Measurements from ENCODE around the gene ZKSCAN7. TPM values are rescaled to one million over a fixed set of nuclear protein-coding genes. Genes with fewer than 3 reads are reported as not detected.
"Not testable (repeated sequence)": the region's sequence is repeated elsewhere in the genome, so short reads cannot be mapped to it uniquely, and the experiment has no call there.

ZKSCAN7 gene
- total and polyA plus RNA-seq, 2 donors: 5.3 to 8.0 TPM

DNA sequence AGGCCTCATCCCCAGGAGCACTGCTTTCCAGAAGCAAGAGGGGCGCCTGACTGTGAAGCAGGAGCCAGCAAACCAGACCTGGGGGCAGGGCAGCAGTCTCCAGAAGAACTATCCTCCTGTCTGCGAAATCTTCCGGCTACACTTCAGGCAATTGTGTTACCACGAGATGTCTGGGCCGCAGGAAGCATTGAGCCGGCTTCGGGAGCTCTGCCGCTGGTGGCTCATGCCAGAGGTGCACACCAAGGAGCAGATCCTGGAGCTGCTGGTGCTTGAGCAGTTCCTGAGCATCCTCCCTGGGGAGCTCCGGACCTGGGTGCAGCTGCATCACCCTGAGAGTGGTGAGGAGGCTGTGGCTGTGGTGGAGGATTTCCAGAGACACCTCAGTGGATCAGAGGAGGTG is 2.1 kb downstream of the ZKSCAN7 start:
- no peak for DNase-seq (ENCODE audit: low read depth in 6 of 9, low spot score in 9 of 9)
- Histone ChIP-seq H3K27ac (ENCODE audit: low read depth in 1 of 2, low read length in 1 of 2) (no peak overlapping the region), H3K4me3 (ENCODE audit: low read length in 2 of 2) (no peak overlapping the region), H3K9me3 (ENCODE audit: control insufficient read depth in 2 of 2, insufficient read depth in 1 of 2, low read length in 1 of 2) (peaks cover 3 to 9% of the 10 kb centered on the region in 2 donors), H3K4me1 (ENCODE audit: control insufficient read depth in 2 of 2, insufficient read depth in 2 of 2, low read length in 2 of 2) (peaks cover 7 to 10% of the 10 kb centered on the region in 2 donors), H3K36me3 (ENCODE audit: control insufficient read depth in 2 of 2, insufficient read depth in 2 of 2, low read length in 1 of 2) (peaks cover 21 to 25% of the 10 kb centered on the region in 2 donors), H3K27me3 (ENCODE audit: control insufficient read depth in 2 of 2, insufficient read depth in 1 of 2, low read length in 1 of 2) (peaks cover 0 to 3% of the 10 kb centered on the region in 2 donors)
- WGBS: over 99% methylated on average over 9 of the region's 9 CpGs

DNA sequence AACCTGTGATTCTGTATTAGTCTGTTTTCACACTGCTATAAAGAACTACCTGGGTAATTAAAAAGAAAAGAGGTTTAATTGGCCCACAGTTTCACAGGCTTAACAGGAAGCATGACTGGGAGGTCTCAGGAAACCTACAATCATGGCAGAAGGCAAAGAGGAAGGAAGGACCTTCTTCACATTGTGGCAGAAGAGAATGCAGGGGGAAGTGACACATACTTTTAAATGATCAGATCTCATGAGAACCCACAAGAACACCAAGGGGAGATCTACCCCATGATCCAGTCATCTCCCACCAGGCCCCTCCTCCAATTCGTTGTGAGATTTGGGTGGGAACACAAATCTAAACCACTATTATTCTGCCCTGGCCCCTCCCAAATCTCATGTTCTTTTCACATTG is 6.1 kb downstream of the ZKSCAN7 start:
- WGBS: 98% methylated on average over 1 of the region's 1 CpG
- Histone ChIP-seq H3K36me3 (ENCODE audit: control insufficient read depth in 2 of 2, insufficient read depth in 2 of 2, low read length in 1 of 2) (peaks cover 25 to 31% of the 10 kb centered on the region in 2 donors), H3K9me3 (ENCODE audit: control insufficient read depth in 2 of 2, insufficient read depth in 1 of 2, low read length in 1 of 2) (peaks cover 6 to 12% of the 10 kb centered on the region in 2 donors), H3K27ac (ENCODE audit: low read depth in 1 of 2, low read length in 1 of 2) (no peak overlapping the region), H3K4me1 (ENCODE audit: control insufficient read depth in 2 of 2, insufficient read depth in 2 of 2, low read length in 2 of 2) (peaks cover 1 to 2% of the 10 kb centered on the region in 2 donors), H3K27me3 (ENCODE audit: control insufficient read depth in 2 of 2, insufficient read depth in 1 of 2, low read length in 1 of 2) (no peaks in the 10 kb centered on the region), H3K4me3 (ENCODE audit: low read length in 2 of 2) (no peak overlapping the region)
- no peak for DNase-seq (ENCODE audit: low read depth in 6 of 9, low spot score in 9 of 9)

- Histone ChIP-seq H3K27me3 (ENCODE audit: control insufficient read depth in 2 of 2, insufficient read depth in 1 of 2, low read length in 1 of 2) (no peaks in the 10 kb centered on the region), H3K4me1 (ENCODE audit: control insufficient read depth in 2 of 2, insufficient read depth in 2 of 2, low read length in 2 of 2) (no peaks in the 10 kb centered on the region), H3K36me3 (ENCODE audit: control insufficient read depth in 2 of 2, insufficient read depth in 2 of 2, low read length in 1 of 2) (peaks cover 23 to 38% of the 10 kb centered on the region in 2 donors), H3K4me3 (ENCODE audit: low read length in 2 of 2) (no peak overlapping the region), H3K27ac (ENCODE audit: low read depth in 1 of 2, low read length in 1 of 2) (no peak overlapping the region), H3K9me3 (ENCODE audit: control insufficient read depth in 2 of 2, insufficient read depth in 1 of 2, low read length in 1 of 2) (peaks cover 6 to 12% of the 10 kb centered on the region in 2 donors)
- DNase-seq (ENCODE audit: low read depth in 6 of 9, low spot score in 9 of 9): no peak
- 95% methylated on average over 3 of the region's 3 CpGs for WGBS
These were observed 7.2 kb downstream of the ZKSCAN7 start for GRCh38 chr3:44562147-44562546.

DNA sequence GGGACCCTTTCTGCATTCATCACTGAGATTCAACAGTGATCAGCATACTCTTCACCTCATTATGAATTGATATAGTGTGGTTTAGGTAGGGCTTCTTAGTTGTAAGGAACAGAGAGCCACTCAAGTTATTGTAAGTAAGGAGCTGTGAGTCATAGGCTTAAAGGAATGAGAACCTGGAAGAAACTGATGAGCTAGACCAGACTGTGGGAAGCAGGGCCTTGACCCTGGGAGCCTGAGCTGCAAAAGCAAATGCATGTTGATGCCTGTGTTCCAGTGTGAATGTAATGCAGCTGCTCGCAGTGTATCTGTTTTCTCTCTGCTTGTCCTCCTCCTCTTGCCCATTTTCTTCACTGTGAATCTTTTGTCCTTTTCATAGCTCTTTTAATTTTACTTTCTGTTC is 13.6 kb downstream of the ZKSCAN7 start:
- Histone ChIP-seq H3K36me3 (ENCODE audit: control insufficient read depth in 2 of 2, insufficient read depth in 2 of 2, low read length in 1 of 2) (peaks cover 32 to 49% of the 10 kb centered on the region in 2 donors), H3K9me3 (ENCODE audit: control insufficient read depth in 2 of 2, insufficient read depth in 1 of 2, low read length in 1 of 2) (peaks cover 4 to 6% of the 10 kb centered on the region in 2 donors), H3K27ac (ENCODE audit: low read depth in 1 of 2, low read length in 1 of 2) (no peak overlapping the region), H3K4me1 (ENCODE audit: control insufficient read depth in 2 of 2, insufficient read depth in 2 of 2, low read length in 2 of 2) (no peaks in the 10 kb centered on the region), H3K4me3 (ENCODE audit: low read length in 2 of 2) (no peak overlapping the region), H3K27me3 (ENCODE audit: control insufficient read depth in 2 of 2, insufficient read depth in 1 of 2, low read length in 1 of 2) (no peaks in the 10 kb centered on the region)
- DNase-seq (ENCODE audit: low read depth in 6 of 9, low spot score in 9 of 9): no peak
- 95% methylated on average over 1 of the region's 1 CpG for WGBS

DNA sequence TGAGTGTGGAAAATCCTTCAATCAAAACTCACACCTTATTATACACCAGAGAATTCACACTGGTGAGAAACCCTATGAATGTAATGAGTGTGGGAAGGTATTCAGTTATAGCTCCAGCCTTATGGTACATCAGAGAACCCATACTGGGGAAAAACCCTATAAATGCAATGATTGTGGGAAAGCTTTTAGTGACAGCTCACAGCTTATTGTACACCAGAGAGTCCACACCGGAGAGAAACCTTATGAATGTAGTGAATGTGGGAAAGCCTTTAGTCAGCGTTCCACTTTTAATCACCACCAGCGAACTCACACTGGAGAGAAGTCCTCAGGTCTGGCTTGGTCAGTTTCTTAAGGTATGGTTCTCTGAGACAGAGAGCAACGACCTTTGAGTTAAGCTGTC is 16.0 kb downstream of the ZKSCAN7 start:
- H3K9me3 ChIP-seq (ENCODE audit: control insufficient read depth in 2 of 2, insufficient read depth in 1 of 2, low read length in 1 of 2): peaks cover 2 to 9% of the 10 kb centered on the region in 2 donors
- WGBS: 89% methylated on average over 4 of the region's 4 CpGs

GRCh38 chr3:44576613-44577012 is 21.6 kb downstream of the ZKSCAN7 start:
- DNase-seq (ENCODE audit: low read depth in 6 of 9, low spot score in 9 of 9): no peak
- Histone ChIP-seq H3K4me3 (ENCODE audit: low read length in 2 of 2) (no peak overlapping the region), H3K27ac (ENCODE audit: low read depth in 1 of 2, low read length in 1 of 2) (no peak overlapping the region), H3K9me3 (ENCODE audit: control insufficient read depth in 2 of 2, insufficient read depth in 1 of 2, low read length in 1 of 2) (peaks cover 0 to 19% of the 10 kb centered on the region in 2 donors), H3K4me1 (ENCODE audit: control insufficient read depth in 2 of 2, insufficient read depth in 2 of 2, low read length in 2 of 2) (no peaks in the 10 kb centered on the region), H3K36me3 (ENCODE audit: control insufficient read depth in 2 of 2, insufficient read depth in 2 of 2, low read length in 1 of 2) (peaks cover 3 to 7% of the 10 kb centered on the region in 2 donors), H3K27me3 (ENCODE audit: control insufficient read depth in 2 of 2, insufficient read depth in 1 of 2, low read length in 1 of 2) (peaks cover 0 to 17% of the 10 kb centered on the region in 2 donors)

More for the DNA sequence above, 16.0 kb downstream of the ZKSCAN7 start:
- H3K36me3 ChIP-seq (ENCODE audit: control insufficient read depth in 2 of 2, insufficient read depth in 2 of 2, low read length in 1 of 2): peaks cover 29 to 43% of the 10 kb centered on the region in 2 donors
- no peak overlapping the region for H3K27ac ChIP-seq (ENCODE audit: low read depth in 1 of 2, low read length in 1 of 2)
- no peak for DNase-seq (ENCODE audit: low read depth in 6 of 9, low spot score in 9 of 9)
- no peak overlapping the region for H3K4me3 ChIP-seq (ENCODE audit: low read length in 2 of 2)
- no peaks in the 10 kb centered on the region for H3K4me1 ChIP-seq (ENCODE audit: control insufficient read depth in 2 of 2, insufficient read depth in 2 of 2, low read length in 2 of 2)
- no peaks in the 10 kb centered on the region for H3K27me3 ChIP-seq (ENCODE audit: control insufficient read depth in 2 of 2, insufficient read depth in 1 of 2, low read length in 1 of 2)

DNA sequence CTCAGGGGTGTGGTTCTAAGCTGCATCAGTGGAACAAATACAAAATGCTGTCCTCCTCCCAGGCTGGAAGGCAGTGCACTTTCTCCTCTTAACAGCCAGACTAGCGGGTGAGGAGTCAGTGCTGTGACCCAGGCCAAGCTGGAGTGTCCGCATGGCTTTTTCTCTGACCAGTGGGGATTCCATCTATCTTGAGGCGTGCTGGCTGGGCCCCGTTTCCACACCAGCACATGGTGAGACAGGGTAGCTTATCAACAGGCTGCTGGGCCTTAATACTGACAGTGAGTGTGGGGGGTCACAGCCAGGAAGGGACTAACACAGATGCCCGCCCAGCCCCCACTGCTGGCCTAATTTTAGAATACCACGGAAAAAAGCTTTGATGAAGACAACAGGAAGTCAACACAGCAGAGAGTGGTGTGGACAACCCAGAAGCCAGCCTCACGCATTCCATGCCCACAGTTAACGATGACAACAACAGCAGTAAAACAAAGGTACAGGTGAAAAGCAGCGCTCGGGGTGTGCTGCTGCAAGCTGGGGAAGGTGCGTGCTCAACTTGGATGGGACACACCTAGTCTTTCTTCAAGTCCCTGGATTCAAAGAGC is 22.5 kb downstream of the ZKSCAN7 start:
- not testable (repeated sequence) for H3K27ac ChIP-seq (ENCODE audit: low read depth in 1 of 2, low read length in 1 of 2); H3K4me3 ChIP-seq (ENCODE audit: low read length in 2 of 2); DNase-seq (ENCODE audit: low read depth in 6 of 9, low spot score in 9 of 9); H3K4me1 ChIP-seq (ENCODE audit: control insufficient read depth in 2 of 2, insufficient read depth in 2 of 2, low read length in 2 of 2); H3K36me3 ChIP-seq (ENCODE audit: control insufficient read depth in 2 of 2, insufficient read depth in 2 of 2, low read length in 1 of 2)
- 91% methylated on average over 11 of the region's 11 CpGs for WGBS
- Histone ChIP-seq H3K9me3 (ENCODE audit: control insufficient read depth in 2 of 2, insufficient read depth in 1 of 2, low read length in 1 of 2) (peaks cover 0 to 19% of the 10 kb centered on the region in 2 donors), H3K27me3 (ENCODE audit: control insufficient read depth in 2 of 2, insufficient read depth in 1 of 2, low read length in 1 of 2) (peaks cover 0 to 23% of the 10 kb centered on the region in 2 donors)

- not testable (repeated sequence) for H3K27ac ChIP-seq (ENCODE audit: low read depth in 1 of 2, low read length in 1 of 2); H3K4me3 ChIP-seq (ENCODE audit: low read length in 2 of 2); H3K4me1 ChIP-seq (ENCODE audit: control insufficient read depth in 2 of 2, insufficient read depth in 2 of 2, low read length in 2 of 2); DNase-seq (ENCODE audit: low read depth in 6 of 9, low spot score in 9 of 9); H3K36me3 ChIP-seq (ENCODE audit: control insufficient read depth in 2 of 2, insufficient read depth in 2 of 2, low read length in 1 of 2)
- Histone ChIP-seq H3K27me3 (ENCODE audit: control insufficient read depth in 2 of 2, insufficient read depth in 1 of 2, low read length in 1 of 2) (peaks cover 0 to 23% of the 10 kb centered on the region in 2 donors), H3K9me3 (ENCODE audit: control insufficient read depth in 2 of 2, insufficient read depth in 1 of 2, low read length in 1 of 2) (peaks cover 0 to 19% of the 10 kb centered on the region in 2 donors)
- 98% methylated on average over 22 of the region's 22 CpGs for WGBS
These were observed 23.3 kb downstream of the ZKSCAN7 start for GRCh38 chr3:44578316-44578715.

- H3K27ac ChIP-seq (ENCODE audit: low read depth in 1 of 2, low read length in 1 of 2); H3K4me1 ChIP-seq (ENCODE audit: control insufficient read depth in 2 of 2, insufficient read depth in 2 of 2, low read length in 2 of 2); DNase-seq (ENCODE audit: low read depth in 6 of 9, low spot score in 9 of 9); H3K36me3 ChIP-seq (ENCODE audit: control insufficient read depth in 2 of 2, insufficient read depth in 2 of 2, low read length in 1 of 2); H3K4me3 ChIP-seq (ENCODE audit: low read length in 2 of 2): not testable (repeated sequence)
- peaks cover 0 to 19% of the 10 kb centered on the region in 2 donors for H3K9me3 ChIP-seq (ENCODE audit: control insufficient read depth in 2 of 2, insufficient read depth in 1 of 2, low read length in 1 of 2)
- WGBS: 97% methylated on average over 37 of the region's 37 CpGs
- peaks cover 0 to 23% of the 10 kb centered on the region in 2 donors for H3K27me3 ChIP-seq (ENCODE audit: control insufficient read depth in 2 of 2, insufficient read depth in 1 of 2, low read length in 1 of 2)
These were observed 24.0 kb downstream of the ZKSCAN7 start for GRCh38 chr3:44578924-44579515.

All from thymus (tissue), 11 donors.